Hepatocyte (in vitro differentiated cells): ENCODE results near the gene HPCAL4. TPM values are rescaled to one million over a fixed set of nuclear protein-coding genes. Genes with fewer than 3 reads are reported as not detected.

Source experiments
- DNase-seq: peaks from one replicate; pipeline ENCODE4 v3.0.0-alpha.2; 2016; ENCODE audit warnings: low spot score
- H2AFZ ChIP-seq: fragments of 200-600 bp; sonication (generic); 2 replicates; pipeline ENCODE4 v1.6.0; 2016; ENCODE audit warnings: antibody characterized with exemption, mild to moderate bottlenecking
- H3K27ac ChIP-seq: fragments of 200-600 bp; sonication (generic); 2 replicates; pipeline ENCODE4 v1.5.1; 2016; ENCODE audit warnings: mild to moderate bottlenecking
- H3K27me3 ChIP-seq: fragments of 200-600 bp; sonication (generic); 2 replicates; pipeline ENCODE4 v1.6.1; 2016
- H3K36me3 ChIP-seq: fragments of 200-600 bp; sonication (generic); replicated peaks from 2 replicates; pipeline ENCODE4 v1.5.1; 2016; ENCODE audit warnings: low read depth; ENCODE audit not compliant: insufficient read depth
- H3K4me1 ChIP-seq: fragments of 200-600 bp; sonication (generic); 2 replicates; pipeline ENCODE4 v1.5.1; 2016; ENCODE audit warnings: mild to moderate bottlenecking, moderate library complexity; ENCODE audit not compliant: insufficient read depth
- H3K4me2 ChIP-seq: fragments of 200-600 bp; sonication (generic); 2 replicates; pipeline ENCODE4 v1.6.0; 2016
- H3K4me3 ChIP-seq: fragments of 200-600 bp; sonication (generic); 2 replicates; pipeline ENCODE4 v1.5.1; 2016; ENCODE audit warnings: mild to moderate bottlenecking
- H3K79me2 ChIP-seq: fragments of 200-600 bp; sonication (generic); 2 replicates; pipeline ENCODE4 v1.6.0; 2017; ENCODE audit warnings: mild to moderate bottlenecking
- H3K9me2 ChIP-seq: fragments of 200-600 bp; sonication (generic); replicated peaks from 2 replicates; pipeline ENCODE4 v1.6.0; 2017; ENCODE audit warnings: mild to moderate bottlenecking; ENCODE audit not compliant: insufficient read depth
- H3K9me3 ChIP-seq: fragments of 200-600 bp; sonication (generic); 2 replicates; pipeline ENCODE4 v1.5.1; 2016; ENCODE audit warnings: low read depth, mild to moderate bottlenecking
- H4K20me1 ChIP-seq: fragments of 200-600 bp; sonication (generic); 2 replicates; pipeline ENCODE4 v1.6.0; 2016; ENCODE audit warnings: mild to moderate bottlenecking; ENCODE audit not compliant: insufficient read depth, poor library complexity, severe bottlenecking
- CTCF ChIP-seq: fragments of 200-600 bp; sonication (generic); IDR thresholded peaks from 2 replicates; pipeline ENCODE4 v1.5.1; 2016; ENCODE audit warnings: antibody characterized with exemption, mild to moderate bottlenecking; ENCODE audit not compliant: poor library complexity
- EZH2 ChIP-seq: fragments of 200-600 bp; sonication (generic); IDR thresholded peaks from 2 replicates; pipeline ENCODE4 v1.6.1; 2016; ENCODE audit warnings: antibody characterized with exemption, mild to moderate bottlenecking, borderline replicate concordance
- EZH2phosphoT487 ChIP-seq: fragments of 200-600 bp; sonication (generic); IDR thresholded peaks from one replicate; pipeline ENCODE4 v1.6.1; 2018; ENCODE audit warnings: antibody characterized with exemption, mild to moderate bottlenecking, low read depth, moderate library complexity; ENCODE audit not compliant: unreplicated experiment, severe bottlenecking
- WGBS: methylation state at CpG from one replicate; pipeline ENCODE4 v1.1.6; 2016; ENCODE audit warnings: low lambda C conversion rate; ENCODE audit errors: missing lambda C conversion rate; 5-methylcytosine and 5-hydroxymethylcytosine counted together
- polyA plus RNA-seq: library from polyadenylated mRNA; unstranded; fragments of >200 nt; fragmentation: Nextera tagmentation; extraction: Ambion mirVana; gene quantifications from 2 replicates; pipeline ENCODE4 v1.2.1, GENCODE V29; 2016
- total RNA-seq: library from RNA; depleted of rRNA; stranded (reverse); fragments of >200 nt; gene quantifications from 2 replicates; pipeline ENCODE4 v1.2.3, GENCODE V29; 2014

The HPCAL4 gene
- total and polyA plus RNA-seq, 2 experiments from 2014 or later, result 13.8 to 15.8 TPM

DNA sequence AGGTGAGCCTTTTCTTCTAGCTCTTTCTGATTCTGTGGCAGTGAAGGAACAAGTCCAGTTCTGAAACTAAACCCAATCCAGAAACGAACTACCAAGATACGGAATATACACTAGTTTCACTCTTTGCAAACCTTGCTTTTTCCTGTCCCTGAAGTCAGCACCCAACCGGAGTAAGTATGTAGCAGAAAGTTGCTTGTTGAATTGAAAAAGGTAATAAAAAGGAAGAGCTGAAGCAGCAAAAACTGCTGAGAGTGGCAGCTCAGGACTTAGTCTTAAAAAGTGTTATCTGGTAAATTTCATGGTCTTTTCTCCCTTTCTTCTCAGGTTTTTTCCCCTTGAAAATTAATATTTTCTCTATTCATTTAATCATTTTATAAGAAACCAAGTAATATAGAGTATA, 9.9 kb downstream of the HPCAL4 start:
- no peak overlapping the region for H3K27ac ChIP-seq
- no peak overlapping the region for H3K4me3 ChIP-seq
- H3K27me3 ChIP-seq, result peaks cover 62% of the 10 kb centered on the region
- no peak overlapping the region for H2AFZ ChIP-seq
- H4K20me1 ChIP-seq, result no peaks in the 10 kb centered on the region
- H3K4me1 ChIP-seq, result no peaks in the 10 kb centered on the region
- no peaks in the 10 kb centered on the region for H3K36me3 ChIP-seq
- TF ChIP-seq CTCF (no peak), EZH2phosphoT487 (no peak), EZH2 (no peak)
- no peaks in the 10 kb centered on the region for H3K9me2 ChIP-seq
- no peaks in the 10 kb centered on the region for H3K9me3 ChIP-seq
- 78% methylated on average over 3 of the region's 3 CpGs for WGBS
- no peaks in the 10 kb centered on the region for H3K79me2 ChIP-seq
- no peak for DNase-seq
- no peak overlapping the region for H3K4me2 ChIP-seq

- Histone ChIP-seq H3K9me2 (no peaks in the 10 kb centered on the region), H3K27ac (no peak overlapping the region), H3K36me3 (no peaks in the 10 kb centered on the region), H3K4me3 (no peak overlapping the region), H3K9me3 (no peaks in the 10 kb centered on the region), H2AFZ (no peak overlapping the region), H3K27me3 (peaks cover 60% of the 10 kb centered on the region), H3K79me2 (no peaks in the 10 kb centered on the region), H3K4me2 (no peak overlapping the region), H4K20me1 (no peaks in the 10 kb centered on the region), H3K4me1 (no peaks in the 10 kb centered on the region)
- no peak for TF ChIP-seq CTCF
- DNase-seq, result no peak
- 77% methylated on average over 4 of the region's 4 CpGs for WGBS
Measured at GRCh38 chr1:39680751-39681150, 10.5 kb downstream of the HPCAL4 start.

GRCh38 chr1:39679821-39680220, 11.4 kb downstream of the HPCAL4 start:
- Histone ChIP-seq H3K27me3 (peaks cover 53% of the 10 kb centered on the region), H3K9me3 (no peaks in the 10 kb centered on the region), H3K4me1 (no peaks in the 10 kb centered on the region), H3K4me2 (no peak overlapping the region), H3K9me2 (no peaks in the 10 kb centered on the region), H4K20me1 (no peaks in the 10 kb centered on the region), H2AFZ (no peak overlapping the region), H3K4me3 (no peak overlapping the region), H3K79me2 (no peaks in the 10 kb centered on the region), H3K27ac (no peak overlapping the region), H3K36me3 (no peaks in the 10 kb centered on the region)
- DNase-seq, result no peak
- 56% methylated on average over 2 of the region's 2 CpGs for WGBS
- TF ChIP-seq CTCF, result no peak
- TF ChIP-seq EZH2, result no peak
- TF ChIP-seq EZH2phosphoT487, result no peak

DNA sequence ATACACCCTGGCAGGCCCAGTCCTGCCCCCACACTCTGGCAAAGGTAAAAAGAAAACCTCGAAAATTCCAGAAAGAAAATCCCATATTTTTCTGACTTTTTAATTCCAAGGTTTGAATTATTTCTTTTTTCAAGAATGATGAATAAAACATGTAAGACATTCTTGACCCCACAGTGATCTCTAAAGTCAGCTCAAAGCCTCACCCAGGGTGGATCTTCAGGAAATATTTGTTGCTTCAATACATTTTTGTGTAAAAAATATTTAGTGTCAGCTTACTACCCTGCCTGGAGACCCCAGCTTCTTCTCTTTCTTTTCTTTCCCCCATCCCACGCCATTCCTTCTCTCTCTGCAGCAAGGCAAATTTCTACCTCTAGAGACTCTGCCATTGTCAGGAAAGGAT, 12.3 kb downstream of the HPCAL4 start:
- WGBS, result 73% methylated on average over 2 of the region's 2 CpGs
- H3K27me3 ChIP-seq, result peaks cover 52% of the 10 kb centered on the region

More for the DNA sequence above, 12.3 kb downstream of the HPCAL4 start:
- Histone ChIP-seq H3K79me2 (no peaks in the 10 kb centered on the region), H3K9me3 (no peaks in the 10 kb centered on the region), H4K20me1 (no peaks in the 10 kb centered on the region), H3K4me1 (no peaks in the 10 kb centered on the region), H3K27ac (no peak overlapping the region), H2AFZ (no peak overlapping the region), H3K9me2 (no peaks in the 10 kb centered on the region), H3K4me3 (no peak overlapping the region), H3K36me3 (no peaks in the 10 kb centered on the region), H3K4me2 (no peak overlapping the region)
- no peak for TF ChIP-seq CTCF
- TF ChIP-seq EZH2phosphoT487, result no peak
- no peak for TF ChIP-seq EZH2
- no peak for DNase-seq
